BE2C (cell line): ENCODE measurements around the gene MAP2K2. TPM values are rescaled to one million over a fixed set of nuclear protein-coding genes. Genes with fewer than 3 reads are reported as not detected.
"Not testable (repeated sequence)": the region's sequence is repeated elsewhere in the genome, so short reads cannot be mapped to it uniquely, and the experiment has no call there.

Experiments used
- DNase-seq: peaks from one replicate; pipeline ENCODE4 v3.0.0-alpha.2; 2020
- H3K27me3 ChIP-seq: fragments of 250-450 bp; sonication (Bioruptor Pico); 2 replicates; pipeline ENCODE4 v1.5.1; 2020; ENCODE audit warnings: mild to moderate bottlenecking
- H3K36me3 ChIP-seq: fragments of 250-450 bp; sonication (Bioruptor Pico); 2 replicates; pipeline ENCODE4 v1.5.1; 2020; ENCODE audit warnings: mild to moderate bottlenecking
- H3K4me1 ChIP-seq: fragments of 250-450 bp; sonication (Bioruptor Pico); 2 replicates; pipeline ENCODE4 v1.5.1; 2020
- H3K4me3 ChIP-seq: 2 replicates; pipeline ENCODE4 v1.5.1; 2011; ENCODE audit warnings: low read depth, low read length
- H3K9me3 ChIP-seq: fragments of 250-450 bp; sonication (Bioruptor Pico); 2 replicates; pipeline ENCODE4 v1.5.1; 2020
- CTCF ChIP-seq: IDR thresholded peaks from 2 replicates; pipeline ENCODE4 v1.5.1; 2012; ENCODE audit warnings: mild to moderate bottlenecking, low read depth, low read length
- polyA plus RNA-seq: library from polyadenylated mRNA; unstranded; fragments of >200 nt; gene quantifications from one replicate; pipeline ENCODE4 v1.2.1, GENCODE V29; 2012; ENCODE audit warnings: low read depth, missing spikeins; ENCODE audit not compliant: insufficient read length, insufficient read depth

MAP2K2 gene
- polyA plus RNA-seq, result 120 TPM

- peak; percentile 96 for DNase-seq
- peak within 1 kb of the TSS; percentile 85 for H3K4me3 ChIP-seq
- peaks cover 9% of the 10 kb centered on the region for H3K36me3 ChIP-seq
- H3K9me3 ChIP-seq, result no peaks in the 10 kb centered on the region
- H3K4me1 ChIP-seq, result no peaks in the 10 kb centered on the region
- H3K27me3 ChIP-seq, result no peaks in the 10 kb centered on the region
- no peak for TF ChIP-seq CTCF
These were observed at the start of gene MAP2K2 for GRCh38 chr19:4123615-4124568. Gene MAP2K2, minus strand, starts transcription at chr19:4124122. Its CDS starts 247 bp downstream, at chr19:4123875.

GRCh38 chr19:4172861-4173473 is 49.0 kb upstream of the MAP2K2 start:
- DNase-seq, result peak; percentile 52

GRCh38 chr19:4171676-4172075 is 47.8 kb upstream of the MAP2K2 start:
- Histone ChIP-seq H3K4me1 (no peaks in the 10 kb centered on the region), H3K9me3 (no peaks in the 10 kb centered on the region), H3K27me3 (peaks cover 18% of the 10 kb centered on the region), H3K4me3 (no peak overlapping the region), H3K36me3 (no peaks in the 10 kb centered on the region)
- no peak for TF ChIP-seq CTCF
- DNase-seq, result no peak

More at GRCh38 chr19:4172861-4173473, 49.0 kb upstream of the MAP2K2 start:
- Histone ChIP-seq H3K9me3 (no peaks in the 10 kb centered on the region), H3K27me3 (peaks cover 18% of the 10 kb centered on the region), H3K4me1 (no peaks in the 10 kb centered on the region), H3K4me3 (peak overlapping the region; percentile 25), H3K36me3 (no peaks in the 10 kb centered on the region)
- no peak for TF ChIP-seq CTCF

GRCh38 chr19:4164262-4164661 is 40.3 kb upstream of the MAP2K2 start:
- H3K36me3 ChIP-seq, result no peaks in the 10 kb centered on the region
- H3K9me3 ChIP-seq, result no peaks in the 10 kb centered on the region
- no peak for DNase-seq
- H3K27me3 ChIP-seq, result peaks cover 45% of the 10 kb centered on the region
- no peaks in the 10 kb centered on the region for H3K4me1 ChIP-seq
- no peak for TF ChIP-seq CTCF
- no peak overlapping the region for H3K4me3 ChIP-seq

- Histone ChIP-seq H3K9me3 (no peaks in the 10 kb centered on the region), H3K4me1 (no peaks in the 10 kb centered on the region), H3K4me3 (no peak overlapping the region), H3K27me3 (peaks cover 46% of the 10 kb centered on the region), H3K36me3 (no peaks in the 10 kb centered on the region)
- no peak for TF ChIP-seq CTCF
- DNase-seq, result no peak
These were observed 37.6 kb upstream of the MAP2K2 start for GRCh38 chr19:4161415-4162077.

- H3K4me1 ChIP-seq, H3K36me3 ChIP-seq, H3K9me3 ChIP-seq, H3K4me3 ChIP-seq, DNase-seq: not testable (repeated sequence)
- peaks cover 42% of the 10 kb centered on the region for H3K27me3 ChIP-seq
These were observed 34.0 kb upstream of the MAP2K2 start for GRCh38 chr19:4157971-4158370.
